Spleen (tissue), 11 donors: ENCODE data around the gene FAM53B. TPM values are rescaled to one million over a fixed set of nuclear protein-coding genes. Genes with fewer than 3 reads are reported as not detected.
A peak's percentile ranks its signal among the peaks of the same experiment; 100 is the strongest.
"Not testable (repeated sequence)": the region's sequence is repeated elsewhere in the genome, so short reads cannot be mapped to it uniquely, and the experiment has no call there.

Source experiments
- DNase-seq: peaks from one replicate; pipeline ENCODE4 v3.0.0-alpha.2; 2020
- H3K27ac ChIP-seq, 8 donors: fragments of 200-600 bp; sonication (generic) in 7 of 8; 1 replicate in 4 of 8; 2 replicates in 4 of 8; pipeline versions ENCODE4 v1.5.0 to v1.8.0; 2016 to 2021; ENCODE audit warnings: inconsistent platforms in 4 of 8, mild to moderate bottlenecking in 4 of 8, moderate library complexity in 1 of 8
- H3K27me3 ChIP-seq, 7 donors: fragments of 200-600 bp; sonication (generic) in 6 of 7; replicated peaks in 1 of 7; 1 replicate in 4 of 7; 2 replicates in 3 of 7; pipeline versions ENCODE4 v1.5.0 to v1.8.0; 2016 to 2021; ENCODE audit warnings: inconsistent platforms in 3 of 7, mild to moderate bottlenecking in 1 of 7
- H3K36me3 ChIP-seq, 6 donors: fragments of 200-600 bp; sonication (generic) in 5 of 6; 1 replicate in 4 of 6; 2 replicates in 2 of 6; pipeline versions ENCODE4 v1.5.0 to v1.8.0; 2016 to 2021; ENCODE audit warnings: inconsistent platforms in 2 of 6
- H3K4me1 ChIP-seq, 6 donors: fragments of 200-600 bp; sonication (generic) in 5 of 6; 1 replicate in 3 of 6; 2 replicates in 3 of 6; pipeline versions ENCODE4 v1.5.0 to v1.8.0; 2016 to 2021; ENCODE audit warnings: inconsistent platforms in 3 of 6
- H3K4me3 ChIP-seq, 8 donors: fragments of 200-600 bp; sonication (generic) in 7 of 8; 1 replicate in 4 of 8; 2 replicates in 4 of 8; pipeline versions ENCODE4 v1.5.0 to v1.8.0; 2016 to 2021; ENCODE audit warnings: inconsistent platforms in 4 of 8, mild to moderate bottlenecking in 4 of 8, moderate library complexity in 2 of 8
- H3K9me3 ChIP-seq, 8 donors: fragments of 200-600 bp; sonication (generic) in 7 of 8; 1 replicate in 4 of 8; 2 replicates in 4 of 8; pipeline versions ENCODE4 v1.5.0 to v1.8.0; 2016 to 2021; ENCODE audit warnings: inconsistent platforms in 4 of 8
- POLR2A ChIP-seq, 3 donors: fragments of 450-650 bp; IDR thresholded peaks; one replicate each; pipeline ENCODE4 v1.5.1; 2017; ENCODE audit warnings: antibody characterized with exemption in 3 of 3, mild to moderate bottlenecking in 1 of 3
- POLR2AphosphoS5 ChIP-seq, 3 donors: sonication (generic); formaldehyde crosslinking; IDR thresholded peaks; one replicate each; pipeline ENCODE4 v1.5.1; 2017; ENCODE audit warnings: antibody characterized with exemption in 3 of 3
- WGBS, 5 donors: extraction: QIAGEN DNeasy Blood & Tissue Kit in 3 of 5; methylation state at CpG; one replicate each; pipeline versions ENCODE4 v1.1.5 to v1.1.7; 2013 to 2018; 5-methylcytosine and 5-hydroxymethylcytosine counted together
- intact Hi-C: fragments of 100-400 bp; cut with DNase I; formaldehyde crosslinking; loops from one replicate; pipeline ENCODE4 v1.15.0; 2023; ENCODE audit warnings: low total_unique reads
- polyA plus RNA-seq, 3 donors: library from polyadenylated mRNA; stranded (reverse); fragments of 200-250 nt; gene quantifications; one replicate each; pipeline ENCODE4 v1.2.1, GENCODE V29; 2013
- total RNA-seq, 7 donors: library from RNA; depleted of rRNA in 3 of 7; stranded (reverse); fragments of >200 nt in 3 of 7; fragmentation: NEBNext Ultra II Directional in 4 of 7; extraction: Animal tissue kit (Norgen Biotek cat#: 25700) in 4 of 7; gene quantifications; one replicate each; pipeline versions ENCODE4 v1.1.0 to v1.2.1, GENCODE V29; 2016 to 2021
- TF ChIP-seq, protein P1 (sequence below), 11 experiments: fragments of 200-600 bp in 7 of 11; fragments of 450-650 bp in 4 of 11; sonication (generic) in 4 of 11; IDR thresholded peaks in 8 of 11; conservative IDR thresholded peaks in 3 of 11; 1 replicate in 7 of 11; 2 replicates in 4 of 11; pipeline versions ENCODE4 v1.4.0 to v1.8.0; 2016 to 2021; ENCODE audit warnings: antibody characterized with exemption in 11 of 11, inconsistent platforms in 4 of 11, mild to moderate bottlenecking in 1 of 11
- donor health status: healthy with polysubstance abuse.
- donor health status: DM: no; HTN: no; CAD: no; lungs with moderate emphysema.
- donor health status: DM: no; HTN: no; CAD: no.
- donor health status: Bipolar disorder and iron deficiency.
- donor health status: healthy.
- donor health status: DM: no; HTN: no; CAD: no.
- donor health status: DM: yes; HTN: yes; CAD: no.

Gene FAM53B
- total and polyA plus RNA-seq, 10 donors, result 13.3 to 94.0 (median 56.2) TPM

DNA sequence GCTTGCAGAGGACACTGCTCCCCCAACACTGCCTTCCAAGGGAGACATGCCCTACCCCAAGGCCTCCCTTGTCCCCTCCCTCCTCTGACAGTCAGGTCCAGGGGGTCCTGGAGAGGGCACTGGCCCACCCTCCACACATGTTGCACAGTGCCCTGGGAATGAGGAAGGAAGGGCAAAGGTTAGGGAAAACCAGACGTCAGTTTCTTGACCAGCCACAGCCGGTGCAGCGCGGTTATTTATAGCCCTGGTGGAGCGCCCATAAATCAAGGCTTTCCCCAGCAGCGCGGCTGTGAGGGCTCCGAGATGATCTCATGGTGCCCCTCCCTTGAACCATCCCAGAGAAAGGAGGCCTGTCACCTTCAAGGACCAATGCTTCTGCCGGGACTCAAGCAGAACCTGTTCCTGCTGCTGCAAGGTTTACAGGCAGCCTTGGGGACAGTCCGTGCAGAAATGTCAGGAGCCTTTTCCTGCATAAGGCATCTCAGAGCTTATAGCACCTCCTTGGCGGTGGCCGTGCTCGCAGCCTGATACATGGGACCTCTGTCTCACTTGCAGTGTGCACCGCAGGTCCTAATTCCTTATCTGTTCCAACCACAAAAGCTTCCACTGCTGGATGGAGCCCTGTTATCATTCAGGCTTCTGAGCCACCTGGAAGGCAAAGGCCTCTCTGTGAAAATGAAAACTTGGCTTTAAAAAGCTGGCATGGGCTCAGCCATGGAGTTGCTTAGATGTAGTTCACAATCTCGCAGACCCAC is 155.3 kb downstream of the FAM53B start:
- intact Hi-C loops, result no loop called here
- Histone ChIP-seq H3K27me3 (no peaks in the 10 kb centered on the region), H3K4me3 (no peak overlapping the region), H3K4me1 (peaks cover 7 to 37% (median 19%) of the 10 kb centered on the region in 6 donors), H3K36me3 (no peaks in the 10 kb centered on the region), H3K27ac (no peak overlapping the region), H3K9me3 (peaks cover 0 to 7% (median 0%) of the 10 kb centered on the region in 8 donors)
- WGBS, 5 donors, result 27 to 39% (median 31%) methylated on average over 15 of the region's 15 CpGs
- TF ChIP-seq, protein P1, sequence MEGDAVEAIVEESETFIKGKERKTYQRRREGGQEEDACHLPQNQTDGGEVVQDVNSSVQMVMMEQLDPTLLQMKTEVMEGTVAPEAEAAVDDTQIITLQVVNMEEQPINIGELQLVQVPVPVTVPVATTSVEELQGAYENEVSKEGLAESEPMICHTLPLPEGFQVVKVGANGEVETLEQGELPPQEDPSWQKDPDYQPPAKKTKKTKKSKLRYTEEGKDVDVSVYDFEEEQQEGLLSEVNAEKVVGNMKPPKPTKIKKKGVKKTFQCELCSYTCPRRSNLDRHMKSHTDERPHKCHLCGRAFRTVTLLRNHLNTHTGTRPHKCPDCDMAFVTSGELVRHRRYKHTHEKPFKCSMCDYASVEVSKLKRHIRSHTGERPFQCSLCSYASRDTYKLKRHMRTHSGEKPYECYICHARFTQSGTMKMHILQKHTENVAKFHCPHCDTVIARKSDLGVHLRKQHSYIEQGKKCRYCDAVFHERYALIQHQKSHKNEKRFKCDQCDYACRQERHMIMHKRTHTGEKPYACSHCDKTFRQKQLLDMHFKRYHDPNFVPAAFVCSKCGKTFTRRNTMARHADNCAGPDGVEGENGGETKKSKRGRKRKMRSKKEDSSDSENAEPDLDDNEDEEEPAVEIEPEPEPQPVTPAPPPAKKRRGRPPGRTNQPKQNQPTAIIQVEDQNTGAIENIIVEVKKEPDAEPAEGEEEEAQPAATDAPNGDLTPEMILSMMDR (IDR thresholded peaks at IDR 0.05 in 8 of 11, conservative IDR thresholded peaks at IDR 0.05 in 3 of 11), result no peak
- TF ChIP-seq POLR2A (IDR thresholded peaks at IDR 0.05), result no peak
- no peak for TF ChIP-seq POLR2AphosphoS5 (IDR thresholded peaks at IDR 0.05)
- DNase-seq, result peak; percentile 68

DNA sequence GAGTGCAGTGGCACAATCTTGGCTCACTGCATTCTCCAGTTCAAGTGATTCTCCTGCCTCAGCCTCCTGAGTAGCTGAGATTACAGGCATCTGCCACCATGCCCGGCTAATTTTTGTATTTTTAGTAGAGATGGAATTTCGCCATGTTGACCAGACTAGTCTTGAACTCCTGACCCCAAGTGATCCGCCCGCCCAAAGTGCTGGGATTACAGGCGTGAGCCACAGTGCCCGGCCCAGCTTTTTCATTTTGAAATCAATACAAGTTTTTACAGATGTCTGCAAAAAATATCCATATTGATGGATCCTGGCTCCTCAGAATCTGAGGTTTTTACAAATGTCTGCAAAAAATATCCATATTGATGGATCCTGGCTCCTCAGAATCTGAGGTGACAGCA is 155.8 kb downstream of the FAM53B start:
- intact Hi-C loops, H3K27ac ChIP-seq, H3K4me3 ChIP-seq, H3K9me3 ChIP-seq, H3K27me3 ChIP-seq, H3K36me3 ChIP-seq: not testable (repeated sequence)
- 76 to 92% (median 81%) methylated on average over 6 of the region's 6 CpGs for WGBS, 5 donors
- DNase-seq, result peak; percentile 54
- peaks cover 7 to 37% (median 19%) of the 10 kb centered on the region in 6 donors for H3K4me1 ChIP-seq

DNA sequence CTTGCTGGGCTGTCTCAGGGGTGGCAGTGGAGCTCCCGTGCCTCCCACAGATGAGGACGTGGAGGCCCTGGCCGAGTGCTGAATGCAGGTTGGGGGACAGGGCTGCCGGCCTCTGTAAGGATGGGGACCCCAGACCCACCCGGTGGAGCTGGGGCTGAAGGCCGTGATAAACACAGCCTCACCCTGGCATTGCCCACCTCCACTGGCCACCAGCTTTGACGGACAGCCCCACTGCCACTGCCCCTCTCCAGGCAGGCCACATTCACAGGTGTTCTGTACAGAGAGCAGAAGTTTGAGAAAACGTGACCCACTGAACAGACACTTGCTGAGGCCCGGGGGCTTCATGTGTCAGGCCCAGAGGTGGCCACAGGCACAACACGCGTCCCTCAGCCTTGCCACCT is 156.4 kb downstream of the FAM53B start:
- Histone ChIP-seq H3K4me1 (peaks cover 7 to 37% (median 19%) of the 10 kb centered on the region in 6 donors), H3K36me3 (no peaks in the 10 kb centered on the region), H3K9me3 (peaks cover 0 to 7% (median 0%) of the 10 kb centered on the region in 8 donors), H3K27ac (no peak overlapping the region), H3K27me3 (no peaks in the 10 kb centered on the region), H3K4me3 (no peak overlapping the region)
- DNase-seq, result peak; percentile 72
- intact Hi-C loops, result no loop called here
- 87 to 92% (median 90%) methylated on average over 11 of the region's 11 CpGs for WGBS, 5 donors
- TF ChIP-seq, protein P1 (IDR thresholded peaks at IDR 0.05 in 8 of 11, conservative IDR thresholded peaks at IDR 0.05 in 3 of 11), result no peak
- TF ChIP-seq POLR2AphosphoS5 (IDR thresholded peaks at IDR 0.05) (no peak), POLR2A (IDR thresholded peaks at IDR 0.05) (no peak)

DNA sequence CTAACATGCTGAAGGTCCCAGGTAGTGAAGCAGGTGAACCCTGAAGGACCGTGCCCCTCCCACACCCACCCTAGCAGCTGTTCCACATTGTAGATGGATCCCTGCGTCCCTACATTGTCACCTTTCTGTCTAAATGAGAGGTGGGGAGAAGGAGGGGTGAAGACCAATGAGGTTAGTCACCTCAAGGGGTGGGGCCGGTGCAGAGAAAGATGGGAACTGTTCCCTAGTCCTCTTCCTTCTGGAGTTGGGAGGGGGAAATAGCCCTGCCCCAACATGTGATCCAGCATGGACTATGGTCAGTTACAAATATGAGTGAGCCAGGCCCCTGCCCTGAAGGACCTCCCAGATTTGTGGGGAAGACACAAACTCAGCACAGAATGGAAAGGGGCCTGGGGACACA is 158.0 kb downstream of the FAM53B start:
- Histone ChIP-seq H3K9me3 (peaks cover 0 to 2% (median 0%) of the 10 kb centered on the region in 8 donors), H3K4me3 (no peak overlapping the region), H3K4me1 (peaks cover 7 to 37% (median 19%) of the 10 kb centered on the region in 6 donors), H3K27ac (no peak overlapping the region), H3K27me3 (no peaks in the 10 kb centered on the region), H3K36me3 (no peaks in the 10 kb centered on the region)
- DNase-seq, result no peak
- TF ChIP-seq, protein P1 (IDR thresholded peaks at IDR 0.05 in 8 of 11, conservative IDR thresholded peaks at IDR 0.05 in 3 of 11), result no peak
- TF ChIP-seq POLR2AphosphoS5 (IDR thresholded peaks at IDR 0.05), result no peak
- no peak for TF ChIP-seq POLR2A (IDR thresholded peaks at IDR 0.05)
- WGBS, 5 donors, result 89 to 100% (median 95%) methylated on average over 3 of the region's 3 CpGs
- intact Hi-C loops, result no loop called here
